Left ventricle myocardium superior (tissue), 1 donor: ENCODE data around the gene OPA1. TPM values are rescaled to one million over a fixed set of nuclear protein-coding genes. Genes with fewer than 3 reads are reported as not detected.
"Not testable (repeated sequence)": the region's sequence is repeated elsewhere in the genome, so short reads cannot be mapped to it uniquely, and the experiment has no call there.

Experiments
- ATAC-seq: fragments of 200-7000 bp; cut with Tn5 transposase; one replicate; pipeline ENCODE4 v1.9.1; 2020; ENCODE audit warnings: mild to moderate bottlenecking, moderate library complexity
- DNase-seq: peaks from one replicate; pipeline ENCODE4 v3.0.0-alpha.2; 2020
- intact Hi-C: fragments of 100-400 bp; cut with micrococcal nuclease; formaldehyde crosslinking; loops from one replicate; pipeline ENCODE4 v1.11.0; 2022
- total RNA-seq: library from RNA; stranded (reverse); fragmentation: NEBNext Ultra II Directional; extraction: Animal tissue kit (Norgen Biotek cat#: 25700); gene quantifications from one replicate; pipeline ENCODE4 v1.2.1, GENCODE V29; 2021
- donor health status: DM: no; HTN: yes; CAD: no; lungs with severe emphysema.

OPA1 gene
- total RNA-seq, 1 donor from 2014 or later: 131 TPM

GRCh38 chr3:193586526-193586925 is 6.5 kb upstream of the OPA1 start:
- ATAC-seq: no peak
- intact Hi-C loops: no loop called here
- no peak for DNase-seq

- intact Hi-C loops: no loop called here
- DNase-seq (no peak), ATAC-seq (no peak)
Observed at GRCh38 chr3:193589129-193589528, 3.9 kb upstream of the OPA1 start.

GRCh38 chr3:193589616-193590015 is 3.4 kb upstream of the OPA1 start:
- intact Hi-C loops: no loop called here
- ATAC-seq (no peak), DNase-seq (no peak)

- ATAC-seq (no peak), DNase-seq (no peak)
- intact Hi-C loops: no loop called here
Observed at GRCh38 chr3:193590088-193590856, 2.7 kb upstream of the OPA1 start.

- ATAC-seq (peak; percentile 1), DNase-seq (no peak)
- intact Hi-C loops: no loop called here
Observed at GRCh38 chr3:193593668-193594030, 641 bp downstream of the OPA1 start.

- intact Hi-C loops: no loop called here
- DNase-seq: no peak
- no peak for ATAC-seq
Observed at GRCh38 chr3:193594946-193595689, 2.1 kb downstream of the OPA1 start.

GRCh38 chr3:193595939-193596487 is 3.0 kb downstream of the OPA1 start:
- no peak for DNase-seq
- intact Hi-C loops: no loop called here

GRCh38 chr3:193598202-193598601 is 5.2 kb downstream of the OPA1 start:
- no peak for DNase-seq
- intact Hi-C loops: no loop called here
- ATAC-seq: no peak

More at GRCh38 chr3:193595939-193596487, 3.0 kb downstream of the OPA1 start:
- no peak for ATAC-seq

GRCh38 chr3:193599393-193599792 is 6.4 kb downstream of the OPA1 start:
- intact Hi-C loops: no loop called here
- ATAC-seq (no peak), DNase-seq (no peak)

GRCh38 chr3:193605876-193606275 is 12.9 kb downstream of the OPA1 start:
- intact Hi-C loops: no loop called here
- DNase-seq (no peak), ATAC-seq (peak; percentile 85)

GRCh38 chr3:193606892-193607291 is 13.9 kb downstream of the OPA1 start:
- DNase-seq, ATAC-seq, intact Hi-C loops: not testable (repeated sequence)

GRCh38 chr3:193610516-193610915 is 17.5 kb downstream of the OPA1 start:
- ATAC-seq, DNase-seq, intact Hi-C loops: not testable (repeated sequence)

GRCh38 chr3:193614430-193614829 is 21.4 kb downstream of the OPA1 start:
- DNase-seq: no peak
- ATAC-seq: no peak
- intact Hi-C loops: no loop called here

- ATAC-seq (no peak), DNase-seq (no peak)
- intact Hi-C loops: no loop called here
Observed at GRCh38 chr3:193617628-193618027, 24.6 kb downstream of the OPA1 start.

- no peak for DNase-seq
- intact Hi-C loops: no loop called here
- ATAC-seq: no peak
Observed at GRCh38 chr3:193620057-193620456, 27.0 kb downstream of the OPA1 start.

- ATAC-seq: no peak
- intact Hi-C loops: no loop called here
- DNase-seq: no peak
Observed at GRCh38 chr3:193620650-193621049, 27.6 kb downstream of the OPA1 start.

GRCh38 chr3:193621127-193621526 is 28.1 kb downstream of the OPA1 start:
- DNase-seq: no peak
- intact Hi-C loops: no loop called here
- ATAC-seq: no peak

GRCh38 chr3:193630005-193630404 is 37.0 kb downstream of the OPA1 start:
- DNase-seq (no peak), ATAC-seq (no peak)
- intact Hi-C loops: no loop called here

GRCh38 chr3:193637831-193638230 is 44.8 kb downstream of the OPA1 start:
- ATAC-seq (no peak), DNase-seq (no peak)
- intact Hi-C loops: no loop called here

GRCh38 chr3:193638833-193639232 is 45.8 kb downstream of the OPA1 start:
- DNase-seq (no peak), ATAC-seq (no peak)
- intact Hi-C loops: no loop called here
